Calu3 (cell line): ENCODE data around the gene RAB8A. TPM values are rescaled to one million over a fixed set of nuclear protein-coding genes. Genes with fewer than 3 reads are reported as not detected.

Experiments
- BruUV-seq: library from RNA; stranded (reverse); fragments of 400-500 nt; replicated peaks from 2 replicates; lab custom pipeline; 2021; lab: Mats Ljungman, UMichigan
- CTCF ChIA-PET: fragments of 300-600 bp; sonication (Branson Sonifier 250); formaldehyde crosslinking; loops from one replicate; lab custom pipeline; 2022; ENCODE audit warnings: antibody characterized with exemption; lab: Charles Lee
- DNase-seq: peaks from one replicate; pipeline ENCODE4 v3.0.0; 2022
- H3K27ac Mint-ChIP-seq: one replicate; pipeline ENCODE4 v1.8.0; 2022; ENCODE audit warnings: mixed read lengths; ENCODE audit not compliant: unreplicated experiment
- H3K27me3 Mint-ChIP-seq: one replicate; pipeline ENCODE4 v1.8.0; 2022; ENCODE audit warnings: mixed read lengths; ENCODE audit not compliant: unreplicated experiment
- H3K36me3 Mint-ChIP-seq: one replicate; pipeline ENCODE4 v1.8.0; 2022; ENCODE audit warnings: mild to moderate bottlenecking, moderate library complexity, mixed read lengths; ENCODE audit not compliant: insufficient read depth, unreplicated experiment
- H3K4me1 Mint-ChIP-seq: one replicate; pipeline ENCODE4 v1.8.0; 2022; ENCODE audit warnings: mild to moderate bottlenecking, low read depth, mixed read lengths; ENCODE audit not compliant: unreplicated experiment
- H3K4me3 Mint-ChIP-seq: one replicate; pipeline ENCODE4 v1.8.0; 2022; ENCODE audit warnings: mild to moderate bottlenecking, low read depth, moderate library complexity, mixed read lengths; ENCODE audit not compliant: unreplicated experiment
- H3K9me3 Mint-ChIP-seq: one replicate; pipeline ENCODE4 v1.8.0; 2022; ENCODE audit warnings: low read depth, mixed read lengths; ENCODE audit not compliant: unreplicated experiment
- CTCF ChIP-seq: fragments of 200-600 bp; IDR thresholded peaks from one replicate; pipeline ENCODE4 v1.8.0; 2022; ENCODE audit warnings: antibody characterized with exemption; ENCODE audit not compliant: unreplicated experiment
- intact Hi-C: fragments of 100-400 bp; cut with micrococcal nuclease; formaldehyde crosslinking; loops from one replicate; pipeline ENCODE4 v1.10.0; 2022; ENCODE audit not compliant: unreplicated experiment
- total RNA-seq: library from RNA; stranded (reverse); gene quantifications from 2 replicates; pipeline ENCODE4 v1.2.3, GENCODE V29; 2022

The RAB8A gene
- total RNA-seq, 1 experiment from 2014 or later, result 77.3 TPM

GRCh38 chr19:16124953-16125352 is 13.3 kb downstream of the RAB8A start:
- Mint-ChIP-seq H3K36me3 (peaks cover 43% of the 10 kb centered on the region), H3K27ac (no peak overlapping the region), H3K4me1 (no peaks in the 10 kb centered on the region), H3K9me3 (no peaks in the 10 kb centered on the region), H3K27me3 (no peaks in the 10 kb centered on the region), H3K4me3 (no peak overlapping the region)
- DNase-seq, result no peak
- TF ChIP-seq CTCF, result no peak
- intact Hi-C loops, result no loop called here
- CTCF ChIA-PET, result no interaction called here
- no TSS peak for BruUV-seq

GRCh38 chr19:16125737-16126495 is 14.2 kb downstream of the RAB8A start:
- intact Hi-C loops, result no loop called here
- H3K27ac Mint-ChIP-seq, result no peak overlapping the region
- CTCF ChIA-PET, result interaction anchor here (0.6 to 0.7 kb wide), 2 partner anchors 12 to 18 kb away, joined by 3 read pairs; no protein-coding TSS in a partner anchor

GRCh38 chr19:16127080-16127479 is 15.4 kb downstream of the RAB8A start:
- H3K4me1 Mint-ChIP-seq, result no peaks in the 10 kb centered on the region
- no peaks in the 10 kb centered on the region for H3K27me3 Mint-ChIP-seq
- H3K4me3 Mint-ChIP-seq, result no peak overlapping the region
- H3K9me3 Mint-ChIP-seq, result no peaks in the 10 kb centered on the region
- H3K36me3 Mint-ChIP-seq, result peaks cover 46% of the 10 kb centered on the region
- TF ChIP-seq CTCF, result no peak
- no TSS peak for BruUV-seq
- DNase-seq, result no peak
- H3K27ac Mint-ChIP-seq, result no peak overlapping the region
- CTCF ChIA-PET, result no interaction called here
- intact Hi-C loops, result no loop called here

More at GRCh38 chr19:16125737-16126495, 14.2 kb downstream of the RAB8A start:
- no TSS peak for BruUV-seq
- Mint-ChIP-seq H3K4me1 (no peaks in the 10 kb centered on the region), H3K36me3 (peaks cover 46% of the 10 kb centered on the region), H3K27me3 (no peaks in the 10 kb centered on the region), H3K9me3 (no peaks in the 10 kb centered on the region), H3K4me3 (no peak overlapping the region)
- DNase-seq, result no peak
- TF ChIP-seq CTCF, result no peak

- H3K4me1 Mint-ChIP-seq, result no peaks in the 10 kb centered on the region
- no peaks in the 10 kb centered on the region for H3K9me3 Mint-ChIP-seq
- no peak for DNase-seq
- no peak overlapping the region for H3K4me3 Mint-ChIP-seq
- peaks cover 49% of the 10 kb centered on the region for H3K36me3 Mint-ChIP-seq
- no peaks in the 10 kb centered on the region for H3K27me3 Mint-ChIP-seq
- BruUV-seq, result no TSS peak
- no peak overlapping the region for H3K27ac Mint-ChIP-seq
- CTCF ChIA-PET, result no interaction called here
- intact Hi-C loops, result no loop called here
- no peak for TF ChIP-seq CTCF
These were observed 16.2 kb downstream of the RAB8A start for GRCh38 chr19:16127776-16128371.
